Measurements from ENCODE around the gene UGT2A3. TPM values are rescaled to one million over a fixed set of nuclear protein-coding genes. Genes with fewer than 3 reads are reported as not detected.
"Not testable (repeated sequence)": the region's sequence is repeated elsewhere in the genome, so short reads cannot be mapped to it uniquely, and the experiment has no call there.

Gene UGT2A3
- total RNA-seq, 1 donor from 2014 or later = not detected

DNA sequence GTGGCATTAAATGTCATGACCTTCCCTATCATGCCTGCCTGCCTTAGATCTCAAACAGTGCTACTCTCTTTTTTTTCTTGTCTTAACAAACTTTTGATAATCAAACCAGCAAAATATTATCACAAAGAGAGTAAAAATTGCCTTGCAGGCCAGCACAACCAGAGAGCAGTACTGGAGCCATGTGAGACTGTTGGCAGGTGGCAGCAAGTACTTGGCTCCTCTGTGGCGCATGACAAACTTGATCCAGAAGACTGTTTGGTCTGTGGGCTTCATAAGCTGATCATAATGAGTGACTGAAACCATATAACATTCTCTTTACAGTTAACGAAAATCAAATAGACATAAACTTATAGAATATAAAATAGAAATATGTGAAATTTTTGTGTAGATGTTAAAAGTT lies 33.3 kb upstream of the UGT2A3 start:
- no peak overlapping the region for H3K4me3 Mint-ChIP-seq (ENCODE audit: unreplicated experiment)
- TF ChIP-seq, protein P1, sequence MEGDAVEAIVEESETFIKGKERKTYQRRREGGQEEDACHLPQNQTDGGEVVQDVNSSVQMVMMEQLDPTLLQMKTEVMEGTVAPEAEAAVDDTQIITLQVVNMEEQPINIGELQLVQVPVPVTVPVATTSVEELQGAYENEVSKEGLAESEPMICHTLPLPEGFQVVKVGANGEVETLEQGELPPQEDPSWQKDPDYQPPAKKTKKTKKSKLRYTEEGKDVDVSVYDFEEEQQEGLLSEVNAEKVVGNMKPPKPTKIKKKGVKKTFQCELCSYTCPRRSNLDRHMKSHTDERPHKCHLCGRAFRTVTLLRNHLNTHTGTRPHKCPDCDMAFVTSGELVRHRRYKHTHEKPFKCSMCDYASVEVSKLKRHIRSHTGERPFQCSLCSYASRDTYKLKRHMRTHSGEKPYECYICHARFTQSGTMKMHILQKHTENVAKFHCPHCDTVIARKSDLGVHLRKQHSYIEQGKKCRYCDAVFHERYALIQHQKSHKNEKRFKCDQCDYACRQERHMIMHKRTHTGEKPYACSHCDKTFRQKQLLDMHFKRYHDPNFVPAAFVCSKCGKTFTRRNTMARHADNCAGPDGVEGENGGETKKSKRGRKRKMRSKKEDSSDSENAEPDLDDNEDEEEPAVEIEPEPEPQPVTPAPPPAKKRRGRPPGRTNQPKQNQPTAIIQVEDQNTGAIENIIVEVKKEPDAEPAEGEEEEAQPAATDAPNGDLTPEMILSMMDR (IDR thresholded peaks at IDR 0.05) = no peak
- no peak overlapping the region for H3K27ac Mint-ChIP-seq (ENCODE audit: unreplicated experiment)
- H3K36me3 Mint-ChIP-seq (ENCODE audit: unreplicated experiment) = no peaks in the 10 kb centered on the region
- no peaks in the 10 kb centered on the region for H3K4me1 Mint-ChIP-seq (ENCODE audit: unreplicated experiment)
- peaks cover 4% of the 10 kb centered on the region for H3K9me3 Mint-ChIP-seq (ENCODE audit: unreplicated experiment)
- DNase-seq (ENCODE audit: extremely low spot score, unreplicated experiment) = no peak
- H3K27me3 Mint-ChIP-seq (ENCODE audit: unreplicated experiment) = peaks cover 3% of the 10 kb centered on the region

DNA sequence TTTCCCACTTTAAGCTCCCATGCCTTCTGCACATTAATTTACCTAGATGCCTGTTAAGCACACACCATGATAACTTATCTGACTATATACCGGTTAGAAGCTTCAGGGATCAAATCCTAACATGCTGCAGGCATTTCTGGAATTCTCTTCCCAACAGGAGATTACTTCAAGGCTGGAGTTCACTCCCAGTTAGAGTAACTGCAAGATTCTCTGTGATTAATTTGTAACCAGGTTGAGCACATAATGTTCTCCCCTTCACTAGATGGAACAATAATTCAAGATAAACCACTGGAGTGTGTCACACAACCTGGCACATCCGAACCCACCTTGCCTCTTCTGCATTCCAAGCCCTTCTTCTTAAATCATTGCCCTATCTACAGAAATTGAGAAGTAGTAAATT lies 11.8 kb upstream of the UGT2A3 start:
- Mint-ChIP-seq H3K36me3 (ENCODE audit: unreplicated experiment) (no peaks in the 10 kb centered on the region), H3K4me3 (ENCODE audit: unreplicated experiment) (no peak overlapping the region), H3K27me3 (ENCODE audit: unreplicated experiment) (peaks cover 3% of the 10 kb centered on the region), H3K4me1 (ENCODE audit: unreplicated experiment) (no peaks in the 10 kb centered on the region), H3K27ac (ENCODE audit: unreplicated experiment) (no peak overlapping the region), H3K9me3 (ENCODE audit: unreplicated experiment) (no peaks in the 10 kb centered on the region)
- DNase-seq (ENCODE audit: extremely low spot score, unreplicated experiment) = no peak
- TF ChIP-seq, protein P1 (IDR thresholded peaks at IDR 0.05) = no peak

DNA sequence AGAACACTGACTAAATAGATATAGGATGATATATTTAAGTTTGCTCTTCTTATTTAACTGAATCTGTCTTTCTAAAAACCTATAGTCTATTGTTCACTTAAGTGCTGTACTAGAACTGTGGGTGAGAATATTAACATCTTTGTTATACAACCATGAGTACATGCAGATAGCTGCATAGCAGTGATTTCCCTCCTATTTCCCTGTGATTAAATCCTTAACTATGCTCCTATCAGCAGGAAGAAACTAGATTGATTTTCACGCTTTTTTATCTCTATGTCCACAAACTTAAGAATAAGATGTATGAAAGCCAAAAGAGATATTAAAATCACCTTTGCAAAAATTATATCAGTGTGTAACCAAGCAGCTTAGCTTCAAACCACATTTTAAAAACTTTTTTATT lies 11.3 kb upstream of the UGT2A3 start:
- Mint-ChIP-seq H3K36me3 (ENCODE audit: unreplicated experiment) (no peaks in the 10 kb centered on the region), H3K9me3 (ENCODE audit: unreplicated experiment) (no peaks in the 10 kb centered on the region), H3K4me1 (ENCODE audit: unreplicated experiment) (no peaks in the 10 kb centered on the region), H3K27me3 (ENCODE audit: unreplicated experiment) (peaks cover 3% of the 10 kb centered on the region), H3K27ac (ENCODE audit: unreplicated experiment) (no peak overlapping the region), H3K4me3 (ENCODE audit: unreplicated experiment) (no peak overlapping the region)
- DNase-seq (ENCODE audit: extremely low spot score, unreplicated experiment) = no peak
- TF ChIP-seq, protein P1 (IDR thresholded peaks at IDR 0.05) = no peak

DNA sequence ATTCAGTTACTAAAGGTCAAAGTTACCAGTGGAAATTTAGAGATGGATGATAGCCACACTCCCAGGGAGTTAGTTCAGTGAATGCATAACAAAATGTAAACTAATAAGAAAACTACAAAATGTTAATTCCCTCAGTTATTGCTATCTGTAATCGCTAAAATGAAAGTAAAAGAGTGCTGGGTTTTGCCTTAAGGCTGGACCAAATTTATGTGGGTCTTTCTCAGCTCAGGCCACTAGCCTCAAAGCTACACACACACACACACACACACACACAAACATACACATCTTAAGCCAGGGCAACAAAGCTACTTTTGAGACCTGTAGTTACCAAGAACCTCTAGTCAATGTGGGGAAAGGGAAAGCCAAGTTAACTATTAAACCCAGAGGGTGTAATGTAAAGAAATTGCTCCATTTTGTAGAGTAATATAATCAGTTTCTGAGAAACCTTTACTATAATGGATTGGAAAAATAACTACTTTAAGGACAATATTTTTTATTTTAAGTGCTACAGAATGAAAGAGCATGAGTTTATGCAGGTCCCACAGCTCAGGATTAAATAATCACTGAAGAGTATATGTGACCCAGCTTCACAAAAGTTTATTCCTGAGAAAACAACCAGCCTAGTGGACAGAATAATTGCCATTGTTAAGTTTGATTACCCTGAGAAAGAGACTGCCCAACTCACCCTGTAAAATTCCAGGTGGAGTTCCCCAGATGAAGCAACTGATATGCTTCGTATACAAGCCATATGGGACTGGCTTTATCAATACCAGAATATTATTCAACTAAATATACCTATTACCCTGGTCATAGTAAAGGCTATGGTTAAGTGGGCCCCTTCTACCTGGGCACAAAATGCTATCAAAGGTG lies 8.9 kb upstream of the UGT2A3 start:
- Mint-ChIP-seq H3K27me3 (ENCODE audit: unreplicated experiment) (peaks cover 3% of the 10 kb centered on the region), H3K4me1 (ENCODE audit: unreplicated experiment) (no peaks in the 10 kb centered on the region), H3K27ac (ENCODE audit: unreplicated experiment) (no peak overlapping the region), H3K9me3 (ENCODE audit: unreplicated experiment) (no peaks in the 10 kb centered on the region), H3K36me3 (ENCODE audit: unreplicated experiment) (no peaks in the 10 kb centered on the region), H3K4me3 (ENCODE audit: unreplicated experiment) (no peak overlapping the region)
- DNase-seq (ENCODE audit: extremely low spot score, unreplicated experiment) = no peak
- TF ChIP-seq, protein P1 (IDR thresholded peaks at IDR 0.05) = no peak

DNA sequence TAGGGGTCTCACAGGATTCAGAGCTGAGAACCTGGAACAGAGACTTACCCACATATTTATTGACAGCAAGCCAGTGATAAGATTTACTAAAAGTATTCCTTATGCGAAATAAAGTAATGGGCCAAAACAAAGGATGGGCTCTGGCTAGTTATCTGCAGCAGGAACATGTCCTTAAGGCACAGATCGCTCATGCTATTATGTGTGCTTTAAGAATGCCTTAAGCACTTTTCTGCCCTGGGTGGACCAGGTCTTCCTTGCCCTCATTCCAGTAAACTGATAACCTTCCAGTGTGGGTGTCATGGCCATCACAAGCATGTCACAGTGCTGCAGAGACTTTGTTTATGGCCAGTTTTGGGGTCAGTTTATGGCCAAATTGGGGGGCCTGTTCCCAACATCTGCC lies 7.5 kb upstream of the UGT2A3 start:
- not testable (repeated sequence) for H3K36me3 Mint-ChIP-seq (ENCODE audit: unreplicated experiment); H3K4me1 Mint-ChIP-seq (ENCODE audit: unreplicated experiment); H3K9me3 Mint-ChIP-seq (ENCODE audit: unreplicated experiment)

More for the DNA sequence above, 7.5 kb upstream of the UGT2A3 start:
- not testable (repeated sequence) for H3K27ac Mint-ChIP-seq (ENCODE audit: unreplicated experiment); H3K4me3 Mint-ChIP-seq (ENCODE audit: unreplicated experiment); DNase-seq (ENCODE audit: extremely low spot score, unreplicated experiment); H3K27me3 Mint-ChIP-seq (ENCODE audit: unreplicated experiment)

All from osteocyte (in vitro differentiated cells).